ENCODE results near the gene RHBDF1. TPM values are rescaled to one million over a fixed set of nuclear protein-coding genes. Genes with fewer than 3 reads are reported as not detected.
A peak's percentile ranks its signal among the peaks of the same experiment; 100 is the strongest.

The RHBDF1 gene
- total and polyA plus RNA-seq, 10 of the 15 experiments (the other 5 are each of a cell fraction or from before 2014, with no cell fraction given) = 0.04 to 0.85 (median 0.36) TPM; not detected in 3

DNA sequence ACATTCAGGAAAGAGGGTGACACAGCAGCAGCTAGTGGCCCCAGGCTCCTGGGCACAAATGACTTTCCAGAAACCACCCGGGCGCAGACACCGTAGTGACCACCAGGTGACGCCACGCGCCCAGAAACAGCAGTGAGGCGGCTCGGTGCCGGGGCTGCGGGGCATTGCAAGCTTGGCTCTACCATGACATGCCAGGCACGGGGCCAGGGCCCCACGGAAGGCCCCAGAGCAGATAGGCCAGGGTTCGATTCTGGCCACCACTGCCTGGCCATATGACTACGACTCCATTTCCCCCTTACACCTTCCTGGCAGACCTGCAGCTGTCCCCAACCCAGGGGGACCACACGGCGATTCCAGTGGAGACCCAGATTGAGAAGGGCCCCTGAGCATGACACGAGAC, 6.7 kb downstream of the RHBDF1 start (continued):
- TF ChIP-seq, protein P1, sequence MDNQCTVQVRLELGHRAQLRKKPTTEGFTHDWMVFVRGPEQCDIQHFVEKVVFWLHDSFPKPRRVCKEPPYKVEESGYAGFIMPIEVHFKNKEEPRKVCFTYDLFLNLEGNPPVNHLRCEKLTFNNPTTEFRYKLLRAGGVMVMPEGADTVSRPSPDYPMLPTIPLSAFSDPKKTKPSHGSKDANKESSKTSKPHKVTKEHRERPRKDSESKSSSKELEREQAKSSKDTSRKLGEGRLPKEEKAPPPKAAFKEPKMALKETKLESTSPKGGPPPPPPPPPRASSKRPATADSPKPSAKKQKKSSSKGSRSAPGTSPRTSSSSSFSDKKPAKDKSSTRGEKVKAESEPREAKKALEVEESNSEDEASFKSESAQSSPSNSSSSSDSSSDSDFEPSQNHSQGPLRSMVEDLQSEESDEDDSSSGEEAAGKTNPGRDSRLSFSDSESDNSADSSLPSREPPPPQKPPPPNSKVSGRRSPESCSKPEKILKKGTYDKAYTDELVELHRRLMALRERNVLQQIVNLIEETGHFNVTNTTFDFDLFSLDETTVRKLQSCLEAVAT (IDR thresholded peaks at IDR 0.05) = no peak
- TF ChIP-seq FOS (IDR thresholded peaks at IDR 0.05; ENCODE audit: borderline replicate concordance, extremely low read depth, insufficient read length) = no peak
- no peak for TF ChIP-seq STAT3 (IDR thresholded peaks at IDR 0.05; ENCODE audit: low read depth, low read length)
- no peak for TF ChIP-seq SREBF1 (IDR thresholded peaks at IDR 0.05; ENCODE audit: low read length)
- TF ChIP-seq TBL1XR1 (IDR thresholded peaks at IDR 0.05; ENCODE audit: low read depth, low read length) = no peak
- no peak for TF ChIP-seq JUNB (IDR thresholded peaks at IDR 0.05)
- no peak for TF ChIP-seq FOXK2 (IDR thresholded peaks at IDR 0.05)
- TF ChIP-seq HDAC2 (IDR thresholded peaks at IDR 0.05) = no peak
- TF ChIP-seq, protein P2, sequence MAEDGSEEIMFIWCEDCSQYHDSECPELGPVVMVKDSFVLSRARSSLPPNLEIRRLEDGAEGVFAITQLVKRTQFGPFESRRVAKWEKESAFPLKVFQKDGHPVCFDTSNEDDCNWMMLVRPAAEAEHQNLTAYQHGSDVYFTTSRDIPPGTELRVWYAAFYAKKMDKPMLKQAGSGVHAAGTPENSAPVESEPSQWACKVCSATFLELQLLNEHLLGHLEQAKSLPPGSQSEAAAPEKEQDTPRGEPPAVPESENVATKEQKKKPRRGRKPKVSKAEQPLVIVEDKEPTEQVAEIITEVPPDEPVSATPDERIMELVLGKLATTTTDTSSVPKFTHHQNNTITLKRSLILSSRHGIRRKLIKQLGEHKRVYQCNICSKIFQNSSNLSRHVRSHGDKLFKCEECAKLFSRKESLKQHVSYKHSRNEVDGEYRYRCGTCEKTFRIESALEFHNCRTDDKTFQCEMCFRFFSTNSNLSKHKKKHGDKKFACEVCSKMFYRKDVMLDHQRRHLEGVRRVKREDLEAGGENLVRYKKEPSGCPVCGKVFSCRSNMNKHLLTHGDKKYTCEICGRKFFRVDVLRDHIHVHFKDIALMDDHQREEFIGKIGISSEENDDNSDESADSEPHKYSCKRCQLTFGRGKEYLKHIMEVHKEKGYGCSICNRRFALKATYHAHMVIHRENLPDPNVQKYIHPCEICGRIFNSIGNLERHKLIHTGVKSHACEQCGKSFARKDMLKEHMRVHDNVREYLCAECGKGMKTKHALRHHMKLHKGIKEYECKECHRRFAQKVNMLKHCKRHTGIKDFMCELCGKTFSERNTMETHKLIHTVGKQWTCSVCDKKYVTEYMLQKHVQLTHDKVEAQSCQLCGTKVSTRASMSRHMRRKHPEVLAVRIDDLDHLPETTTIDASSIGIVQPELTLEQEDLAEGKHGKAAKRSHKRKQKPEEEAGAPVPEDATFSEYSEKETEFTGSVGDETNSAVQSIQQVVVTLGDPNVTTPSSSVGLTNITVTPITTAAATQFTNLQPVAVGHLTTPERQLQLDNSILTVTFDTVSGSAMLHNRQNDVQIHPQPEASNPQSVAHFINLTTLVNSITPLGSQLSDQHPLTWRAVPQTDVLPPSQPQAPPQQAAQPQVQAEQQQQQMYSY (CRISPR knock-in tag; IDR thresholded peaks at IDR 0.05) = no peak
- TF ChIP-seq, protein P3, sequence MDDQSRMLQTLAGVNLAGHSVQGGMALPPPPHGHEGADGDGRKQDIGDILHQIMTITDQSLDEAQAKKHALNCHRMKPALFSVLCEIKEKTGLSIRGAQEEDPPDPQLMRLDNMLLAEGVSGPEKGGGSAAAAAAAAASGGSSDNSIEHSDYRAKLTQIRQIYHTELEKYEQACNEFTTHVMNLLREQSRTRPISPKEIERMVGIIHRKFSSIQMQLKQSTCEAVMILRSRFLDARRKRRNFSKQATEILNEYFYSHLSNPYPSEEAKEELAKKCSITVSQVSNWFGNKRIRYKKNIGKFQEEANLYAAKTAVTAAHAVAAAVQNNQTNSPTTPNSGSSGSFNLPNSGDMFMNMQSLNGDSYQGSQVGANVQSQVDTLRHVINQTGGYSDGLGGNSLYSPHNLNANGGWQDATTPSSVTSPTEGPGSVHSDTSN (IDR thresholded peaks at IDR 0.05; ENCODE audit: insufficient replicate concordance, low read depth, low read length) = no peak
- peak; percentile 78 for TF ChIP-seq YY1 (IDR thresholded peaks at IDR 0.05; ENCODE audit: low read depth, low read length)
- no peak for TF ChIP-seq CBX3 (IDR thresholded peaks at IDR 0.05; ENCODE audit: borderline replicate concordance, low read depth)
- no peak for TF ChIP-seq KAT2A (conservative IDR thresholded peaks at IDR 0.05; ENCODE audit: control insufficient read depth, low read depth, low read length)
- TF ChIP-seq, protein P4, sequence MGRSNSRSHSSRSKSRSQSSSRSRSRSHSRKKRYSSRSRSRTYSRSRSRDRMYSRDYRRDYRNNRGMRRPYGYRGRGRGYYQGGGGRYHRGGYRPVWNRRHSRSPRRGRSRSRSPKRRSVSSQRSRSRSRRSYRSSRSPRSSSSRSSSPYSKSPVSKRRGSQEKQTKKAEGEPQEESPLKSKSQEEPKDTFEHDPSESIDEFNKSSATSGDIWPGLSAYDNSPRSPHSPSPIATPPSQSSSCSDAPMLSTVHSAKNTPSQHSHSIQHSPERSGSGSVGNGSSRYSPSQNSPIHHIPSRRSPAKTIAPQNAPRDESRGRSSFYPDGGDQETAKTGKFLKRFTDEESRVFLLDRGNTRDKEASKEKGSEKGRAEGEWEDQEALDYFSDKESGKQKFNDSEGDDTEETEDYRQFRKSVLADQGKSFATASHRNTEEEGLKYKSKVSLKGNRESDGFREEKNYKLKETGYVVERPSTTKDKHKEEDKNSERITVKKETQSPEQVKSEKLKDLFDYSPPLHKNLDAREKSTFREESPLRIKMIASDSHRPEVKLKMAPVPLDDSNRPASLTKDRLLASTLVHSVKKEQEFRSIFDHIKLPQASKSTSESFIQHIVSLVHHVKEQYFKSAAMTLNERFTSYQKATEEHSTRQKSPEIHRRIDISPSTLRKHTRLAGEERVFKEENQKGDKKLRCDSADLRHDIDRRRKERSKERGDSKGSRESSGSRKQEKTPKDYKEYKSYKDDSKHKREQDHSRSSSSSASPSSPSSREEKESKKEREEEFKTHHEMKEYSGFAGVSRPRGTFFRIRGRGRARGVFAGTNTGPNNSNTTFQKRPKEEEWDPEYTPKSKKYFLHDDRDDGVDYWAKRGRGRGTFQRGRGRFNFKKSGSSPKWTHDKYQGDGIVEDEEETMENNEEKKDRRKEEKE (IDR thresholded peaks at IDR 0.05) = no peak
- TF ChIP-seq SMC3 (IDR thresholded peaks at IDR 0.05; ENCODE audit: borderline replicate concordance, low read length) = peak; percentile 98
- TF ChIP-seq, protein P5, sequence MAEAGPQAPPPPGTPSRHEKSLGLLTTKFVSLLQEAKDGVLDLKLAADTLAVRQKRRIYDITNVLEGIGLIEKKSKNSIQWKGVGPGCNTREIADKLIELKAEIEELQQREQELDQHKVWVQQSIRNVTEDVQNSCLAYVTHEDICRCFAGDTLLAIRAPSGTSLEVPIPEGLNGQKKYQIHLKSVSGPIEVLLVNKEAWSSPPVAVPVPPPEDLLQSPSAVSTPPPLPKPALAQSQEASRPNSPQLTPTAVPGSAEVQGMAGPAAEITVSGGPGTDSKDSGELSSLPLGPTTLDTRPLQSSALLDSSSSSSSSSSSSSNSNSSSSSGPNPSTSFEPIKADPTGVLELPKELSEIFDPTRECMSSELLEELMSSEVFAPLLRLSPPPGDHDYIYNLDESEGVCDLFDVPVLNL (IDR thresholded peaks at IDR 0.05; ENCODE audit: low read depth, low read length) = no peak
- no peak for TF ChIP-seq BMI1 (IDR thresholded peaks at IDR 0.05; ENCODE audit: borderline replicate concordance)
- TF ChIP-seq BHLHE40 (IDR thresholded peaks at IDR 0.05; ENCODE audit: borderline replicate concordance in 1 of 2, low read depth in 2 of 2, low read length in 1 of 2) = peak; percentile 32 to 52; a peak in 2 of 4 replicates
- no peak for TF ChIP-seq ZNF217 (IDR thresholded peaks at IDR 0.05)
- TF ChIP-seq, protein P6, sequence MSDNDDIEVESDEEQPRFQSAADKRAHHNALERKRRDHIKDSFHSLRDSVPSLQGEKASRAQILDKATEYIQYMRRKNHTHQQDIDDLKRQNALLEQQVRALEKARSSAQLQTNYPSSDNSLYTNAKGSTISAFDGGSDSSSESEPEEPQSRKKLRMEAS (IDR thresholded peaks at IDR 0.05; ENCODE audit: low read depth, low read length) = no peak
- TF ChIP-seq TCF7 (IDR thresholded peaks at IDR 0.05; ENCODE audit: borderline replicate concordance) = no peak
- TF ChIP-seq POLR2AphosphoS2 (IDR thresholded peaks at IDR 0.05; ENCODE audit: low read depth, low read length) = no peak
